Tibial artery (tissue), 4 donors: ENCODE measurements around the gene RPRML.
"Not testable (repeated sequence)": the region's sequence is repeated elsewhere in the genome, so short reads cannot be mapped to it uniquely, and the experiment has no call there.

Source experiments
- DNase-seq, 2 donors: peaks; one replicate each; pipeline ENCODE4 v3.0.0-alpha.2; 2019
- H3K27ac ChIP-seq, 2 donors: fragments of 200-600 bp; sonication (generic) in 1 of 2; 1 replicate in 1 of 2; 2 replicates in 1 of 2; pipeline ENCODE4 v1.5.1; 2018 to 2019; ENCODE audit warnings: mild to moderate bottlenecking in 1 of 2
- H3K27me3 ChIP-seq, 2 donors: fragments of 200-600 bp; sonication (generic) in 1 of 2; one replicate each; pipeline versions ENCODE4 v1.5.1 to v1.6.0; 2016 to 2019
- H3K36me3 ChIP-seq, 3 donors: fragments of 200-600 bp; sonication (generic) in 2 of 3; one replicate each; pipeline ENCODE4 v1.5.1; 2016 to 2019; ENCODE audit warnings: mild to moderate bottlenecking in 2 of 3
- H3K4me1 ChIP-seq, 4 donors: fragments of 200-600 bp; sonication (generic) in 2 of 4; 1 replicate in 3 of 4; 2 replicates in 1 of 4; pipeline ENCODE4 v1.5.1; 2016 to 2019
- H3K4me3 ChIP-seq, 2 donors: fragments of 200-600 bp; sonication (generic) in 1 of 2; 1 replicate in 1 of 2; 2 replicates in 1 of 2; pipeline ENCODE4 v1.5.1; 2018 to 2019; ENCODE audit warnings: mild to moderate bottlenecking in 2 of 2
- H3K9me3 ChIP-seq, 3 donors: fragments of 200-600 bp; sonication (generic) in 1 of 3; one replicate each; pipeline ENCODE4 v1.5.1; 2016 to 2019
- intact Hi-C: fragments of 100-400 bp; cut with DNase I; formaldehyde crosslinking; loops from one replicate; pipeline ENCODE4 v1.15.0; 2023; ENCODE audit warnings: low total_unique reads
- TF ChIP-seq, protein P1 (sequence below), 2 experiments: fragments of 200-600 bp in 1 of 2; fragments of 450-650 bp in 1 of 2; IDR thresholded peaks; one replicate each; pipeline ENCODE4 v1.5.1; 2017 to 2019; ENCODE audit warnings: antibody characterized with exemption in 2 of 2, mild to moderate bottlenecking in 1 of 2, moderate library complexity in 1 of 2

Gene RPRML

DNA sequence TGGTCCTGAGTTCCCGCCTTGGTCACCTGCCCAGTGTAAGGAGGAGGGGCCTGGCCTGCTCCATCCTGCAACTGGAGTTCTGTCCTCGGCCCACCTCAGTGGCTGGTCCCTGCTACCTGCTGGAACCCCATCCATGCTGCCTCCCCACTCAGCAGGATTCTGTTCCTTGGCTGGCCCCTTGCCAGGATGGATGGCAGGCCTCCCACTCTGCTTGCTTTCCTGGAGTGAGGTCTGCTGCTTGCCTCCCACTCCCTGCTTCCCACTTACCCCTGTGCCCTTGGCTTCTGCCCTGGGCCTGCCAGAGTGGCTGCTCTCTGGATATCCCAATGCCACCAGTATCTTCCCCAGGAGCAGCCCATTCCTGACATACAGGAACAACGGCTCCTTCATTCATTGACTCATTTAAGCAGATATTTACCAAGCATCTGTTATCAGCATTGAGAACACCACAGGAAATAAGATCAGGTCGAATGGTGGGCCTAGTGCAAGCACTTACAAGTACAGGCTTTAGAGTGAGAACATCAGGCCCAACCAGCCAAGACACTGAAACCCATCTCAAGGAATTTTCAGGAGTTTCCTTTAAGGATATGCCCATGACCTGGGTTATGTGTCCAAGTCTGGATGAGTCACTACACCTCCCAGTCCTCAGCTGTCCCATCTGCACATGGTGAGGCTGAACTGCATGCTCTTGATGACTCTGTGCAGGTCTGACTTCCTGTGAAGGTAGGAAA lies 17.0 kb upstream of the RPRML start:
- H3K27ac ChIP-seq: no peak overlapping the region
- no peaks in the 10 kb centered on the region for H3K4me1 ChIP-seq
- no peak overlapping the region for H3K4me3 ChIP-seq
- TF ChIP-seq, protein P1, sequence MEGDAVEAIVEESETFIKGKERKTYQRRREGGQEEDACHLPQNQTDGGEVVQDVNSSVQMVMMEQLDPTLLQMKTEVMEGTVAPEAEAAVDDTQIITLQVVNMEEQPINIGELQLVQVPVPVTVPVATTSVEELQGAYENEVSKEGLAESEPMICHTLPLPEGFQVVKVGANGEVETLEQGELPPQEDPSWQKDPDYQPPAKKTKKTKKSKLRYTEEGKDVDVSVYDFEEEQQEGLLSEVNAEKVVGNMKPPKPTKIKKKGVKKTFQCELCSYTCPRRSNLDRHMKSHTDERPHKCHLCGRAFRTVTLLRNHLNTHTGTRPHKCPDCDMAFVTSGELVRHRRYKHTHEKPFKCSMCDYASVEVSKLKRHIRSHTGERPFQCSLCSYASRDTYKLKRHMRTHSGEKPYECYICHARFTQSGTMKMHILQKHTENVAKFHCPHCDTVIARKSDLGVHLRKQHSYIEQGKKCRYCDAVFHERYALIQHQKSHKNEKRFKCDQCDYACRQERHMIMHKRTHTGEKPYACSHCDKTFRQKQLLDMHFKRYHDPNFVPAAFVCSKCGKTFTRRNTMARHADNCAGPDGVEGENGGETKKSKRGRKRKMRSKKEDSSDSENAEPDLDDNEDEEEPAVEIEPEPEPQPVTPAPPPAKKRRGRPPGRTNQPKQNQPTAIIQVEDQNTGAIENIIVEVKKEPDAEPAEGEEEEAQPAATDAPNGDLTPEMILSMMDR (IDR thresholded peaks at IDR 0.05): no peak
- H3K9me3 ChIP-seq: no peaks in the 10 kb centered on the region
- intact Hi-C loops: loop anchor here (5.0 kb wide), 1 partner anchor 54 kb away; no protein-coding TSS in a partner anchor
- H3K27me3 ChIP-seq: no peaks in the 10 kb centered on the region
- no peaks in the 10 kb centered on the region for H3K36me3 ChIP-seq
- no peak for DNase-seq

DNA sequence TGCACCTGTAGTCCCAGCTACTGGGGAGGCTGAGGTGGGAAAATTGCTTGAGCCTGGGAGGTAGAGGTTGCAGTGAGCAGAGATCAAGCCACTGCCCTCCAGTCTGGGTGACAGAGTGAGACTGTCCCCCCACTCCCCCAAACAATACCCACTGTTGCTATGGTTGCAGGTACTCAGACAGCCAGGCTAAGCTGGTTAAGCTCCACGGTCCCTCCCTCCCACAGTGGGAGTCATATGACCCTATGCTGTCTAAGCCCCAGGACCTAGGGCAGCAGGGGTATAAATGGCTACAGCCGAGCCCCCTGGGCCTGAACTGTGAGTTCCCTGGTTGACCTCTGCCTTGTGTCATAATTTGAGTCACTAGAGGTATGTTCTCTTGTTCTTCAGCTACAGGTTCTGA lies 15.9 kb upstream of the RPRML start:
- Histone ChIP-seq H3K36me3 (no peaks in the 10 kb centered on the region), H3K4me3 (no peak overlapping the region), H3K9me3 (no peaks in the 10 kb centered on the region), H3K27me3 (no peaks in the 10 kb centered on the region), H3K4me1 (no peaks in the 10 kb centered on the region), H3K27ac (no peak overlapping the region)
- intact Hi-C loops: loop anchor here (5.0 kb wide), 1 partner anchor 53 kb away; no protein-coding TSS in a partner anchor
- no peak for DNase-seq
- TF ChIP-seq, protein P1 (IDR thresholded peaks at IDR 0.05): no peak

DNA sequence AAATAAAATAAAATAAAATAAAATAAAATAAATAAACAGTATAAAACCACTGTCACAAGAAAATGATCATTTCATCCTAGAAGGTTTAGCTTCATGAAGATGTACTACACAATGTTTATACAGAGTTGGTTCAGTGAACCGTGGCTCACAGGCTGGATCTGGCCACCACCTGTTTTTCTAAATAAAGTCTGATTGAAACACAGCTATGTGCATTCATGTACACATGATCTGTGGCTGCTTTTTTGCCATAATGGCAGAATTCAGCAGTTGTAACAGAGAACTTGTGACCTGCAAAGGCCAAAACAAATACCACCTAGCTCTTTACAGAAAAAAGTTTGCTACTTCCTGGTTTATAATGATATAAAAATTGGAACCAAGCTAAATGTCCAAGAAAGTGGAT lies 12.6 kb upstream of the RPRML start:
- no peaks in the 10 kb centered on the region for H3K9me3 ChIP-seq
- no peaks in the 10 kb centered on the region for H3K27me3 ChIP-seq
- TF ChIP-seq, protein P1 (IDR thresholded peaks at IDR 0.05): no peak
- no peaks in the 10 kb centered on the region for H3K36me3 ChIP-seq
- no peak overlapping the region for H3K4me3 ChIP-seq
- intact Hi-C loops: no loop called here
- H3K4me1 ChIP-seq: no peaks in the 10 kb centered on the region
- DNase-seq: no peak
- H3K27ac ChIP-seq: no peak overlapping the region

DNA sequence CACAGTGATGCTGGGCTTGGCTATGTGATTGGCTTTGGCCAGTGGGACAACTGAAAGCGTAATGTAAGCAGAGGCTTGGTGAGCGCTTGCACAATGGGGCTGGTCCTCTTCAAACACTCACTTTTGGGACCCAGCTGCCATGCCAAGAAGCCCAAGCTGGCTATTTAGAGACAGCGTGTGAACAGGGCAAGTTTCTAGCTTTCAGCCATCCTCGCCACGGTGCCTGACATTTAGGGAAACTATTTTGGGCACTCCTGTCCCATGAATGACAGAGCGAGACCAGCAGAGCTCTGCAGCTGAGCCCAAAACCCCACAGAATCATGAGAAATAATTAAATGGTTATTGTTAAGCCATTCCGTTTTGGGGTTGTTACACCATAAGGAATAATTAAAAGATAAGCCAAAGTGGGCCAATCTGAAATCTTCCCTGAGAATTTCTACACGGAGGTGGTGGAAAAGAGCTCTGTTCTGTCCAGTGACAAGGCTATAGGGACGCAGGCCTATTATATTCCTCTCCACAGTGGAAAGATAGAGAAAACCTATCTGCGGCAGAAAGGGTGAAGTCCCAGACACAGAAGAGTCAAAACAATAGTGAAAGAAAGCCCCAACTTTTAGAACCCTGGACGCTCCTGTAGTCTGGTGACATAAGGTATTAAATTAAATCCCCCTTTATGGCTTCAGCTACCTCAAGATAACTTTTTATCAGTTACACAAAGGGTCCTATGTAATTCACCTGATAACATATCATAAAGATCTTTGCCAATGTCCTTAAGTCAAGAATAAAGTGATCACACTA lies 10.8 kb upstream of the RPRML start:
- H3K4me1 ChIP-seq: peaks cover 0 to under 1% (median 0%) of the 10 kb centered on the region in 4 donors
- H3K4me3 ChIP-seq: no peak overlapping the region
- TF ChIP-seq, protein P1 (IDR thresholded peaks at IDR 0.05): no peak
- H3K36me3 ChIP-seq: no peaks in the 10 kb centered on the region
- no peaks in the 10 kb centered on the region for H3K9me3 ChIP-seq
- DNase-seq: no peak
- intact Hi-C loops: no loop called here
- H3K27ac ChIP-seq: no peak overlapping the region
- H3K27me3 ChIP-seq: no peaks in the 10 kb centered on the region

DNA sequence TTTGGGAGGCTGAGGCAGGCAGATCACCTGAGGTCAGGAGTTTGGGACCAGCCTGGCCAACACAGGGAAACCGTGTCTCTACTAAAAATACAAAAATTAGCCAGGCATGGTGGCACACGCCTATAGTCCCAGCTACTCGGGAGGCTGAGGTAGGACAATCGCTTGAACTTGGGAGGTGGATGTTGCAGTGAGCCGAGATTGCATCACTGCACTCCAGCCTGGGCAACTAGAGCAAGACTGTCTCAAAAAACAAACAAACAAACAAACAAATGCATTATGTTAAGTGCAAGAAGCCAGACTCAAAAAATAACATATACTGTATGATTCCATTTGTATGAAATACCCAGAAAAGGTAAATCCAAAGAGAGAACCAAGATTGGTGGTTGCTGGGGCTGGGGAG lies 8.9 kb upstream of the RPRML start:
- H3K4me1 ChIP-seq: peaks cover 0 to 11% (median 2%) of the 10 kb centered on the region in 4 donors
- DNase-seq, H3K27ac ChIP-seq, H3K27me3 ChIP-seq, H3K36me3 ChIP-seq, H3K9me3 ChIP-seq, H3K4me3 ChIP-seq, intact Hi-C loops: not testable (repeated sequence)

DNA sequence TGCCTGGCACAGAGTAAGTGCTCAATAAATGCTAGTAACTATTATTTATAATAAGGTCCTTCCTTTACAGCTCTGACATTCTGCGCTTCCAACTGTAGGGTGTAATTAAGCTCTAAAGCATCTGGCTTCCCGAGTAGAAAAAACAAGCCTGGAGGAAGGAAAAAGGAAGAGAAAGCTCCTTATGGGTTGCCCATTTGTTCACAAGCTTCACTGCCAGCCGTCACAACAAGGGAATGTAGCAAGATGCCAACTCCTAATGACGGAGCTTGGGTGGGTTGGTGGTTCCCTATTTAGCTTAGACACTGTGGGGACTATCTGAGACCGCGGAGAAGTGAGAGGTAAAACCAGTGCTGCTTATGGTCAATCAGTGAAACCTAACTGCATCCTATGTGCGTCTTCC lies 7.3 kb upstream of the RPRML start:
- no peaks in the 10 kb centered on the region for H3K9me3 ChIP-seq
- no peak overlapping the region for H3K4me3 ChIP-seq
- TF ChIP-seq, protein P1 (IDR thresholded peaks at IDR 0.05): no peak
- no peaks in the 10 kb centered on the region for H3K27me3 ChIP-seq
- no peak overlapping the region for H3K27ac ChIP-seq
- no peak for DNase-seq
- H3K4me1 ChIP-seq: peaks cover 0 to 11% (median 2%) of the 10 kb centered on the region in 4 donors
- intact Hi-C loops: no loop called here
- no peaks in the 10 kb centered on the region for H3K36me3 ChIP-seq
